GM12872 (cell line): ENCODE results near the gene SLFN11.

Source experiments
- TF ChIP-seq, protein P1 (sequence below): IDR thresholded peaks from 3 replicates; pipeline ENCODE4 v1.5.1; 2011; ENCODE audit warnings: low read depth, mild to moderate bottlenecking, low read length, moderate library complexity; ENCODE audit not compliant: insufficient read depth

SLFN11 gene

DNA sequence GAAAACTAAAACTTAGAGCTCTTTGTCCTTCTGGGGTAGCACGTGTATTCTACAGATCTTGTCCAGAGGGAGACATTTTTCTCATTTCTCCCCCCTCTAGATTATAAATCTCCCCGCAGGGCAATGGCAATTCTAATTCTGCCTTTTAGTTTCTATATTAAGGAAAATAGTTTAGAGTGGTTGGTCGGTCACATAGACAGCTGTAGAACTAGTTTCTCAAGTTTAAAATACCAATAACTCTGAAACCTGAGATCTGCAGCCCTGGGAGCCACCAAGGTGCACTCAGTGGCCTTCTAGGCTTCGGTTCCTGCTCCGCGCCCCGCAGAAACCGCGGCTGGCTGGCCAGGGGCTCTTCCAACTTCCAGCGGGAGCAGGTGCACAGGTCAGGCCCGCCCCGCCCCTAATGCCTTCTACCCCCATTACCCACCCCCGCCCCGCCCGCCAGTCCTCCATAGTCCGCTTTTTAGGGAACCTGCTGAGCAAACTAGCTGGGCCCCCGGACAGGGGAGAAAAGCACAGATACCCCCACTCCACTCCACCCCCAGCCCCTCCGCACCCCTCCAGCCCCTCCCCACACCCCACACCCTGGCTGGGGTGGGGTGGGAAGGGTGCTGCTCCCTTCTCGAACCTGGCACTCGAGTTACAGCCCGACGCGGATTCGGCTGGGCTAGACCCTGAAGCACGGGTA is 431 bp downstream of the SLFN11 start:
- TF ChIP-seq, protein P1, sequence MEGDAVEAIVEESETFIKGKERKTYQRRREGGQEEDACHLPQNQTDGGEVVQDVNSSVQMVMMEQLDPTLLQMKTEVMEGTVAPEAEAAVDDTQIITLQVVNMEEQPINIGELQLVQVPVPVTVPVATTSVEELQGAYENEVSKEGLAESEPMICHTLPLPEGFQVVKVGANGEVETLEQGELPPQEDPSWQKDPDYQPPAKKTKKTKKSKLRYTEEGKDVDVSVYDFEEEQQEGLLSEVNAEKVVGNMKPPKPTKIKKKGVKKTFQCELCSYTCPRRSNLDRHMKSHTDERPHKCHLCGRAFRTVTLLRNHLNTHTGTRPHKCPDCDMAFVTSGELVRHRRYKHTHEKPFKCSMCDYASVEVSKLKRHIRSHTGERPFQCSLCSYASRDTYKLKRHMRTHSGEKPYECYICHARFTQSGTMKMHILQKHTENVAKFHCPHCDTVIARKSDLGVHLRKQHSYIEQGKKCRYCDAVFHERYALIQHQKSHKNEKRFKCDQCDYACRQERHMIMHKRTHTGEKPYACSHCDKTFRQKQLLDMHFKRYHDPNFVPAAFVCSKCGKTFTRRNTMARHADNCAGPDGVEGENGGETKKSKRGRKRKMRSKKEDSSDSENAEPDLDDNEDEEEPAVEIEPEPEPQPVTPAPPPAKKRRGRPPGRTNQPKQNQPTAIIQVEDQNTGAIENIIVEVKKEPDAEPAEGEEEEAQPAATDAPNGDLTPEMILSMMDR, result no peak

DNA sequence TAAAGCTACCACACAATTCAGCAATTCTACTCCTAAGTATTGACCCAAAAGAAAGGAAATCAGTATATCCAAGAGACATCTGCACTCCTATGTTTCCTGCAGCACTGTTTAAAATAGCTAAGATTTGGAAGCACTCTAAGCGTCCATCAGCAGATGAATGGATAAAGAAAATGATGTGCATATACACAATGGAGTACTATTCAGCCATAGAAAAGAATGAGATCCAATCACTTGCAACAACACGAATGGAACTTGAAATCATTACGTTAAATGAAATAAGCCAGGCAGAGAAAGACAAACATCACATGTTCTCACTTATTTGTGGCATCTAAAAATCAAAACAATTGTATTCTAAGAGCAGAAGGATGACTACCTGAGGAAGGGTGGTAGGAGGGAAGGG is 1.5 kb downstream of the SLFN11 start:
- TF ChIP-seq, protein P1, result no peak

DNA sequence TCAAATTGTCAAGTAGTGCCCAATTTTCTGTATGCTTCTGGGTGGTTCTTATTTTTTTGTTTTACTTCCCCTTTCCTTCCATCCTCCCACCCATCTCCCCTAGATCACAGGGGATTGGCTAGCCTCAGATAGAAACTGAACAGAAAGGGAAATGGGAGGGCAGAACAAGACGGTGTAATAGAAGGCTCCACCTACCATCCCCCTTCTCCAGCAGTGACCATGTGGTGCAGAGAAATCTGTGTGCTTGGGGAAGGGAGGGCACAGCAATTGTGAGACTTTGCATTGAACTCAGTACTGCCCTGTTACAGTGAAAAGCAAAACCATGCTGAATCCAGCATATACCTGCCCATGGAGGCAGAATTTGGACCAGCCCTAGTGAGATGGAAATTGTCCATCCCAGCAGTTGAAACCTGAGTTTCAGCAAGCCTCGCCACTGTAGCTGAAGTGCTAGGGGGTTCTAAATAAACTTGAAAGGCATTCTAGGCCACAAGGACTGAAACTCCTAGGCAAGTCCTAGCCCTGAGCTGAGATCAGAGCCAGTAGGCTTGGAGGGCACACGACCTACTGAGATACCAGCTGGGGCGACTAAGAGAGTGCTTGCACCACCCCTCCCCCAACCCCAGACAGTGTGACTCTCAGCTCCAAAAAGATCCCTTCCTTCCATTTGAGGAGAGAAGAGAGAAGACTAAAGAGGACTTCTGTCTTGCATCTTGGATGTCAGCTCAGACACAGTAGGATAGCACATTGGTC is 5.2 kb downstream of the SLFN11 start:
- TF ChIP-seq, protein P1, result no peak

DNA sequence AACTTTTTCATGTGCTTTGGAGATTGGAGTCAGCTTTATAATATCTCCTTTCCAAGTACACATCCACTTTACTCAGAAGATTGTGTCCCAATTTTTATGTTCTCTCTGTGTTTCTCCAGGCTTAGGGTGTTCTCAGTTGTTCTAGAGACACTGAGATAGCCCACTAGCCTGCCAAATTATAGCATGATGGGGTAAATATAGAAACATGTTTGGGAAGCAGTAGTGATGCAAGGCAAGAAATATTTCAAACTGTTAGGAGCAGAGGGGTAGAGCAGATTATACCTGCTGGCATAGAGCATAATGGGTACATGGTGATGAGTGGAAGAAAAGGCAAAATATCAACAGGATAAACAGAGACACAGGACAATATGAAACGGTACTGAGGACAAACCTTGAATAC is 12.4 kb downstream of the SLFN11 start:
- TF ChIP-seq, protein P1, result no peak

DNA sequence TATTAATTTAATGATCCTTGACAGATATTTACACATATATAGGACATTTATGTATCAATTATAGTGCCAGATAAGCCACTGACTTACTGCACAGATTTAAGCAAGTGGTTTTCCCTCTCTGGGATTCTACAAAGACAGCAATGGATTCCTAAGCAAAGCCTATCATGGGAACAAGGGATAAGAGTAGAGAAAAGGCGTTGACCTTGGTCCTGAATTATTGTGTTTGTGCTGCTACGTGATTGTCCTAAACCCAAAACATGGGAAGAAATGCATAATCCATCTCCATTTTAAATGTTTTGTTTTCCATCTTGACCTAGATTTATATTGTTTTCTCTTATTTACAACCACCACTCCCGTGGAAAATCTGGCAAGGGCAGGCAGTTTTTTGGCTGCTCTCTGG is 14.0 kb downstream of the SLFN11 start:
- TF ChIP-seq, protein P1, result no peak

DNA sequence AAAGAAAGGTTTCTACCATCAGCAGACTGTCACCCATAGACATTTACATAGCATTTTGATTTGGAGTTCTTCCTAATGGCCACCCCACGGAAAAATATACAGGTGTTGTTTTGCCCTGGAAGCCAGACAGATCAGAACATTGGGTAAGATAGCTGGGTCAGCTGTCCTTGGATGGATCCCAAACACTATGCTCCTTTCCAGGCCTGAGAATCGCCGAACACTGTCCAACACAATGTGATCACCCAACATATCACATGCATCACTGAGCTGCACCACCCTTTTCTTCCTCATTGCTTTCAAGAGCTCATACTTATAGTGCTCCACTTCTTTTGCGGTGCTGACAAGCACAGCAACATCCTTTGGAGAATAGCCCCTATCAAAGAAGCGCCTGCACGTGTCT is 21.1 kb downstream of the SLFN11 start:
- TF ChIP-seq, protein P1, result no peak

DNA sequence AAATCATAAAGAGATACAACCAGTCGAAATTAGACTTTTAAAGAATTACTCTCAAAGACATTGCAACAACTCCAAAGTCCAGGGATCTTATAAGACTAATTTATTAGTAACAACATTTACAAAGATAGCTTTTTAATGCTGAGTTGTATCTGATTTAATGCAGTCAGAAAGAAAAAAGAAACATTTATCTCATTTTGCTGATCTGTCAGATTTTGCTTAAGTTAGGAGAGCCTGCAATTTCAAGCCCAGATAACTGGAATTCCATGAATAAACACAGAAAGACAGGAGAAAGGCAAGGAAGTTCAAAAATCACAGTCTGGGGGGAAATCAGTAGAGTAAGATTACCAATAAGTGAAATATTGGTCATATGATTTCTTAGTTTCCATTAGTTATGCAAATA is 22.9 kb downstream of the SLFN11 start:
- TF ChIP-seq, protein P1, result no peak
